Muscle layer of duodenum (tissue), 2 donors: Measurements from ENCODE around the gene NFIX.
"Not testable (repeated sequence)": the region's sequence is repeated elsewhere in the genome, so short reads cannot be mapped to it uniquely, and the experiment has no call there.

Source experiments
- H3K27ac ChIP-seq: one replicate; pipeline ENCODE4 v1.7.0; 2013; ENCODE audit warnings: mild to moderate bottlenecking, low read length
- H3K27me3 ChIP-seq: one replicate; pipeline ENCODE4 v1.7.0; 2013; ENCODE audit warnings: low read depth, mild to moderate bottlenecking, control low read depth, low read length
- H3K36me3 ChIP-seq, 2 donors: one replicate each; pipeline ENCODE4 v1.7.0; 2013; ENCODE audit warnings: low read length in 2 of 2, control low read depth in 1 of 2, mild to moderate bottlenecking in 1 of 2; ENCODE audit not compliant: insufficient read depth in 2 of 2, control insufficient read depth in 1 of 2
- H3K4me1 ChIP-seq, 2 donors: one replicate each; pipeline ENCODE4 v1.7.0; 2013; ENCODE audit warnings: low read length in 2 of 2, mild to moderate bottlenecking in 2 of 2, control low read depth in 1 of 2, moderate library complexity in 1 of 2; ENCODE audit not compliant: insufficient read depth in 2 of 2, control insufficient read depth in 1 of 2
- H3K4me3 ChIP-seq, 2 donors: one replicate each; pipeline ENCODE4 v1.7.0; 2013; ENCODE audit warnings: low read length in 2 of 2, low read depth in 1 of 2, mild to moderate bottlenecking in 1 of 2
- H3K9me3 ChIP-seq, 2 donors: one replicate each; pipeline ENCODE4 v1.7.0; 2013; ENCODE audit warnings: low read length in 2 of 2, control low read depth in 1 of 2, mild to moderate bottlenecking in 1 of 2; ENCODE audit not compliant: control insufficient read depth in 1 of 2
- donor health status: healthy.

The NFIX gene

DNA sequence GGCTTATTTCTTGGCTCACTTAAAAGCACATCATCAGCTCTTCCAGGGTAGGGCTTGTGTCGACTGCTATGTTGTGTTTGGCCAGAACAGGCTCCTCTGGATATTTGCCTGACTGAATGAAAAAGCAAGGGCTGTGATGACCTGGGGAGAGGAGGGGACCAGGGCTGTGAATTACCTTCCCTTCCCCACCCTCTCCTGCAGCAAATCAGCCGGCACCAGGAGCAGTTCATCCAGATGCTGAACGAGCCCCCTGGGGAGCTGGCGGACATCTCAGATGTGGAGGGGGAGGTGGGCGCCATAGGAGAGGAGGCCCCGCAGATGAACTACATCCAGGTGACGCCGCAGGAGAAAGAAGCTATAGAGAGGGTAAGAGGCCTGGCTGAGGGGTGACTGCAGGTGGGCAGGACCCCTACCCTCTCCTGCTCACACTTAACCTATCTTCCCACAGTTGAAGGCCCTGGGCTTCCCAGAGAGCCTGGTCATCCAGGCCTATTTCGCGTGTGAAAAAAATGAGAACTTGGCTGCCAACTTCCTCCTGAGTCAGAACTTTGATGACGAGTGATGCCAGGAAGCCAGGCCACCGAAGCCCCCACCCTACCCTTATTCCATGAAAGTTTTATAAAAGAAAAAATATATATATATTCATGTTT lies 42.7 kb upstream of the NFIX start:
- no peaks in the 10 kb centered on the region for H3K27me3 ChIP-seq
- H3K4me1 ChIP-seq: peaks cover 0 to 31% of the 10 kb centered on the region in 2 donors
- H3K27ac ChIP-seq: peak overlapping the region; percentile 20
- H3K4me3 ChIP-seq: no peak overlapping the region
- peaks cover 28 to 63% of the 10 kb centered on the region in 2 donors for H3K36me3 ChIP-seq
- no peaks in the 10 kb centered on the region for H3K9me3 ChIP-seq

DNA sequence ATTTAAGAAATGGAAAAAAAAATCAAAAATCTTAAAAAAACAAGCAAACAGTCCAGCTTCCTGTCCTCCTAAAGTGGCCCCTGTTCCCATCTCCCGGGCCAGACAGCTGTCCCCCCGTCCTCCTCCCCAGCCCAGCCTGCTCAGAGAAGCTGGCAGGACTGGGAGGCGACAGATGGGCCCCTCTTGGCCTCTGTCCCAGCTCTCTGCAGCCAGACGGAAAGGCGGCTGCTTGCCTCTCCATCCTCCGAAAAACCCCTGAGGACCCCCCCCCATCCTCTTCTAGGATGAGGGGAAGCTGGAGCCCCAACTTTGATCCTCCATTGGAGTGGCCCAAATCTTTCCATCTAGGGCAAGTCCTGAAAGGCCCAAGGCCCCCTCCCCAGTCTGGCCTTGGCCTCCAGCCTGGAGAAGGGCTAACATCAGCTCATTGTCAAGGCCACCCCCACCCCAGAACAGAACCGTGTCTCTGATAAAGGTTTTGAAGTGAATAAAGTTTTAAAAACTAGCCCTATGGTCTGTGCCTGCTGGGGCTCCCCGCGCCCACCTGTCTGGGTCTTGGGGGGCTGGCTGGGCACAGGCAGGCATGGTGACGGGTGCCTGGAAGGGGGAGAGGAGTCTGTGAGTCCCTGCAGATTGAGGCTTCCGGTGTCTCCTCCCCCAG lies 42.0 kb upstream of the NFIX start:
- no peak overlapping the region for H3K4me3 ChIP-seq
- peaks cover 28 to 58% of the 10 kb centered on the region in 2 donors for H3K36me3 ChIP-seq
- peaks cover 0 to 30% of the 10 kb centered on the region in 2 donors for H3K4me1 ChIP-seq

DNA sequence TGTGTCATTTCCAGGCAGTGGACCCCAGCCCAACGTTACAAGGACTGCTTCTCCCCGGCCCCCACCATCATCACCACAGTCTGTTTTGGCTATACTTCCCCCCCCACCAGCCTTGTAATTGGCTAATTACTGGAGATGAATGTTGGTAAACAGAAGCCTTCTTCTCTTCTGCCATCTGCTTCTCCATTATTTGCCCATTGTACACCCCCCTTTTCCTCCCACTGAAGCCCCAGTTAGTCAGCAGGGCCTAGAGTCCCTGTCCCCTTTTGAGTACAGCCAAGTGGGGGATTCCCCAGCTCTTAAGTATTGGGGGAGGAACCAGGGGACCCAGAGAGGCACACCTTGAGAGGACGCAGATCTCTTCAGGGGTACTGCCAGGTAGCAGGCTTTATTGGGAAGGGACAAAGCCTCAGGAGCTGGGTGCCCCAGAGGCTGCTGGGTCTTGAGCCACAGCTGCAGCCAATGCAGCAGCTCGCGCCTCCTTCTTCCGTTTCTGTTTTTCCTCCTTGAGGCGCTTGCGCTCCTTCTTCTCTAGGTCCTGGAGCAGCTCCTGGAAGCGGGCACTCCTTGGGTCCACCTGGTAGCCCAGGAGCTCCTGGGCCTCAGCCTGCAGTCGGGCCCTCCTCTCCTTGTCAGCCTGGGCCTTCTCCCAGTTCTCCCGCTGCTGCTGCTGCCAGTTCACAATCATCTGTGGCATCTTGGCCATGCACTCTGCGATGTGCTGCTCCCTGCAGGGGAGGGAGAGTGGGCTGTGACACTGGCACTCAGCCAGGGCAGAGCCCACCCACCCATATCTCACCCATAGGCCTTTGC lies 41.3 kb upstream of the NFIX start:
- Histone ChIP-seq H3K4me1 (peaks cover 0 to 30% of the 10 kb centered on the region in 2 donors), H3K4me3 (no peak overlapping the region), H3K9me3 (no peaks in the 10 kb centered on the region), H3K36me3 (peaks cover 20 to 50% of the 10 kb centered on the region in 2 donors), H3K27ac (peak overlapping the region; percentile 60), H3K27me3 (no peaks in the 10 kb centered on the region)

More for the DNA sequence above, 42.0 kb upstream of the NFIX start:
- H3K27me3 ChIP-seq: no peaks in the 10 kb centered on the region
- H3K27ac ChIP-seq: peak overlapping the region; percentile 60
- no peaks in the 10 kb centered on the region for H3K9me3 ChIP-seq

DNA sequence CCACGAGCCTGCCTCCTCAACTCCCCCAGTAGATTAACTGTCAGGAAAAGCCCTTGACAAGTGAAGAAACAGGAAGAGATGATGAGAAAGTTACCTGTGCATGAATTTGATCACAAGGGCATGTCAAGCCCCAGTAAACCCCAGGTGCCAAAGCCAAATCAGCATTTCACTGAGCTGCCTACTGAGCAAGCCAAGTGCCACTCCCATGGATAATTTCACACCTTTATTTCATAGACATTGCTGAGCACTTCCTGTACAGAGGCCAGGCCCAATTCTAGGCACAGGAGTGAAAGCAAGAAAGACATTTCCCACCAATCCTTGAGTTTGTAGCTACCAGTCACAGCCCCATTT lies 40.7 kb upstream of the NFIX start:
- H3K9me3 ChIP-seq: no peaks in the 10 kb centered on the region
- no peaks in the 10 kb centered on the region for H3K27me3 ChIP-seq
- peaks cover 0 to 30% of the 10 kb centered on the region in 2 donors for H3K4me1 ChIP-seq
- no peak overlapping the region for H3K27ac ChIP-seq
- H3K36me3 ChIP-seq: peaks cover 15 to 44% of the 10 kb centered on the region in 2 donors
- no peak overlapping the region for H3K4me3 ChIP-seq

DNA sequence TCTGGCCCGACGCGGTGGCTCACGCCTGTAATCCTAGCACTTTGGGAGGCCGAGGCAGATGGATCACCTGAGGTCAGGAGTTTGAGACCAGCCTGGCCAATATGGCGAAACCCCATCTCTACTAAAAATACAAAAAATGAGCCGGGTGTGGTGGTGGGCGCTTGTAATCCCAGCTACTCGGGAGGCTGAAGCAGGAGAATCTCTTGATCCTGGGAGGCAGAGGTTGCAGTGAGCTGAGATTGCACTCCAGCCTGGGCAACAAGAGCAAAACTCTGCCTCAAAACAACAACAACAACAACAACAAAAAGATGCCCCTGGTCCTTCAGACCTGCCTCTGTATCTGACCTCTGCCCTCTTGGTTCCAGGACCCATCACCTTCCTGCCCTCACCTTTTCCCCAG lies 39.7 kb upstream of the NFIX start:
- peak overlapping the region in 1 of 2 donors; percentile 74 for H3K4me3 ChIP-seq
- not testable (repeated sequence) for H3K9me3 ChIP-seq, H3K27ac ChIP-seq, H3K27me3 ChIP-seq
- H3K4me1 ChIP-seq: peaks cover 0 to 30% of the 10 kb centered on the region in 2 donors
- peaks cover 9 to 36% of the 10 kb centered on the region in 2 donors for H3K36me3 ChIP-seq

DNA sequence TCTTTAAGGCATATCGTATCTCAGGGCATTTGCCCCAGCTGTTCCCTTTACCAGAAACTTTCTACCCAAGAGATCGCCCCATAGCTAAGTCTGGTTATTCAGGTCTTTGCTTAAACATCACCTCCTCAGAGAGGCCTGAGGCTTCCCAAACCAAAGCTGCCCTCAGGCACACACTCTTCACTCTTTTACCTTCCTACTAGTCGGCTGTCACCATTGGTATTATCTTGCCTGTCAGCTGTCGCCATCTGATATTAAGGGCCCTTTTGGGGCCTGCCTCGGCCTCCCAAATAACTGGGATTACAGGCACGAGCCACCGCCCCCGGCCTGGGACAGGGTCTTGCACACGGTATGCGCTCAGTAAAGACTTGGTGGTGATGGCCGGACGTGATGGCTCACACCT lies 39.3 kb upstream of the NFIX start:
- no peaks in the 10 kb centered on the region for H3K27me3 ChIP-seq
- H3K9me3 ChIP-seq: no peaks in the 10 kb centered on the region
- peaks cover 9 to 31% of the 10 kb centered on the region in 2 donors for H3K36me3 ChIP-seq
- H3K4me3 ChIP-seq: peak overlapping the region; percentile 74 to 94
- H3K27ac ChIP-seq: no peak overlapping the region
- peaks cover 0 to 30% of the 10 kb centered on the region in 2 donors for H3K4me1 ChIP-seq

DNA sequence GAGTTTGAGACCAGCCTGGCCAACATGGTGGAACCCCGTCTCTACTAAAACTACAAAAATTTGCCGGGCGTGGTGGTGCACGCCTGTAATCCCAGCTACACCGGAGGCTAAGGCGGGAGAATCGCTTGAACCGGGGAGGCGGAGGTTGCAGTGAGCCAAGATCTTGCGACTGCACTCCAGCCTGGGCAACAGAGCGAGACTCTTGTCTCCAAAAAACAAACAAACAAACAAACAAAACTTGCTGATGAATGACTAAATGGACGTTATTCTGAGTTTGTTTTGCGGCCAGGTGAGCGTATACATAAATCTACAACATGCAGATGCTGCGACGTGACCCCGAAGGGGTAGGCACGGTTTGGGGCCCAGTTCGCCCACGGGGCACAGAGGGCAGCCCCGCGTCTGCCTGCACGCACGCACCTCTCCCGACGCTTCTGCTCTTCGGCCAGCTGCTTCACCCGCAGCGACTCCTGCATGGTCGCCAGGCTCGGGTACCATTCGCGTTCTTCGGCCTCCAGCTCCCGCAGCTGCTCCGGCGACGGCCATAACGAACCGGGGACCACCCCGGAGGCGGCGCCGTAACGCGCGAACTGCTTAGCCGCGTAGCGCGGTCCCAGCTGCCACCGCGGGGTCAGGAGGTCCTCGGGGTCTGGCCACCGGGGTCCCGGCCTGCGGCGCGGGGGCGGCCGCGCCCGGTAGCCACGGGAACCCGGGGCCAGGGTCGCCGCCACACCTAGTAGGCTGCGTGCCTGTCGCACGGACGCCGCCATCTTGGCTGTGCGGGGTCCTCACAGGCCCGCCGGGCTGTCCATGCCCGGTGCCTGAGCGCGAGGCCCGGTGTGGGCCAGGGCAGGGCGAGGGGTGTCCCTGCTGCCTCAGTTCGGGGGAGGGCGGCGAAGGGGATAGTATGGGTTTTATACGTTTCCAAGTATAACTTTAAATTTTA lies 38.6 kb upstream of the NFIX start, which contains the start of gene GADD45GIP1:
Gene GADD45GIP1 (minus strand): TSS at position 778 of the 943 bp plus-strand sequence. CDS start 11 bp downstream, at position 767.
- peak within 1 kb of the TSS; percentile 74 to 94 for H3K4me3 ChIP-seq
- H3K27me3 ChIP-seq: no peaks in the 10 kb centered on the region
- peaks cover 0 to 30% of the 10 kb centered on the region in 2 donors for H3K4me1 ChIP-seq
- H3K27ac ChIP-seq: peak within 1 kb of the TSS; percentile 51
- no peaks in the 10 kb centered on the region for H3K9me3 ChIP-seq
- H3K36me3 ChIP-seq: peaks cover 9 to 24% of the 10 kb centered on the region in 2 donors

DNA sequence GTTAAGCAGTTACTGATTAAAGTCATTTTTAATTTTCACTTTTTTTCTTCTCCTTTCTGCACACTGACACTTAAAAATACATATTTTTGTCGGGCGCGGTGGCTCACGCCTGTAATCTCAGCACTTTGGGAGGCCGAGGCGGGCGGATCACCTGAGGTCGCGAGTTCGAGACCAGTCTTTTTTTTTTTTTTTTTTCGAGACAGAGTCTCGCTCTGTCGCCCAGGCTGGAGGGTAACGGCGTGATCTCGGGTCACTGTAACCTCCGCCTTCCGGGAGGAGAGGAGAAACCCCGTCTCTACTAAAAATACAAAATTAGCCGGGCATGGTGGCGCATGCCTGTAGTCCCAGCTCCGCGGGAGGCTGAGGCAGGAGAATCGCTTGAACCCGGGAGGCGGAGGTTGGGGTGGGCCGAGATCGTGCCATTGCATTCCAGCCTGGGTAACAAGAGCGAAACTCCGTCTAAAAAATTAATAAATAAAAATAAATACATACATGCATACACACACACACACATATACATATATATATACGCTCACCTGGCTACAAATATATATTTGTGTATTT lies 37.8 kb upstream of the NFIX start:
- Histone ChIP-seq H3K4me3 (peak overlapping the region; percentile 74 to 94), H3K4me1 (peaks cover 0 to 28% of the 10 kb centered on the region in 2 donors), H3K36me3 (peaks cover 9 to 18% of the 10 kb centered on the region in 2 donors), H3K27ac (peak overlapping the region; percentile 51)
- not testable (repeated sequence) for H3K27me3 ChIP-seq, H3K9me3 ChIP-seq

DNA sequence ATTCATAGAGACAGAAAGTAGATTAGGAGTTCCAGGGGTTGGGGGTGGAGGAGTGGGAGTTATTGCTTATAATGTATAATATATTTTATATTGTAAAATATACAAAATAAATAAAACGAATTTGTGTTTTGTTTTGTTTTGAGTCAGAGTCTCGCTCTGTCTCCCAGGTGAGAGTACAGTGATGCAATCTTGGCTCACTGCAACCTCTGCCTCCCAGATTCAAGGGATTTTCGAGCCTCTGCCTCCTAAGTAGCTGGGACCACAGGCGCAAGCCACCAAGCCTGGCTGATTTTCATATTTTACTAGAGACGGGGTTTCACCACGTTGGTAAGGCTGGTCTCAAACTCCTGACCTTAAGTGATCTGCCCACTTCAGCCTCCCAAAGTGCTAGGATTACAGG lies 35.8 kb upstream of the NFIX start:
- Histone ChIP-seq H3K4me3 (no peak overlapping the region), H3K4me1 (peaks cover 0 to 13% of the 10 kb centered on the region in 2 donors), H3K27ac (no peak overlapping the region), H3K36me3 (peaks cover 3% of the 10 kb centered on the region in 2 donors), H3K27me3 (no peaks in the 10 kb centered on the region), H3K9me3 (no peaks in the 10 kb centered on the region)

DNA sequence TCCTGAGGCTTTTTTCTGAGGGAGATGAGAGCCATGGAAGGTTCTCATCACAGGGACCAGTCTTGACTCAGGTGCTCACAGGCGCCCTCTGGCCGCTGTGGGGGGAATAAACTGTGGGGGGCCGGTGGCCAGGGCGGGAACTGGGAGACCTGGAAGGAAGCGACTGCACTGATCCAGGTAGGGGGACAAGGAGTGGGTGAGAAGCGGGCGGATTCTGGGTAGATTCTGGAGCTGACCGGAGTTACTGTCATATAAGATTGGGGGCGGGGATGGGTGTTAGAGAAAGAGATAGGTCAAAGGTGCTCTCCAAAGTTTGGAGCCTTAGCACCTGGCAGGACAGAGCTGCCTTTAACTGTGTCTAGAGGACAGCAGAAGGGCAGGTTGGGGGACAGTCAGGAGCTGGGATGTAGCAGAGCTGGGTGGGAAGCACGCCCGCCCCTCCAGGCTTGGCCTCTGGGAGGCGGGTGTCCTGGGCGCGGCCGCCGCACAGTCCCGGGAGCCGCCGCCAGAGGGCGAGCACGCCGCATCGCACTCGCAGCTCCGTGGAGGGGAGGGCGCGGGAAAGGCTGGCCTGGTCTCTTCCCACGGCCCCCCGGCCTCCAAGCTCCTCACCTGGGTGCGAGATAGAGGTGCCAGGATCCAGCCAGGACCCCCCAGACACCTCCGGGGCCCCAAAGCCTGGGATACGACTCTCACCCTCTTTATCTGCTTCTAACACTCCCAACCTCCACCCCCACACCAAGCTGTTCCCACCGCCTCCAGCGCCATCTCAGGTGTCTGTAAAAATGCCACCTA lies 30.1 kb upstream of the NFIX start:
- Histone ChIP-seq H3K36me3 (no peaks in the 10 kb centered on the region), H3K4me3 (peak overlapping the region; percentile 72 to 73), H3K4me1 (peaks cover 0 to 4% of the 10 kb centered on the region in 2 donors), H3K27me3 (no peaks in the 10 kb centered on the region), H3K9me3 (no peaks in the 10 kb centered on the region), H3K27ac (no peak overlapping the region)
